Measurements from ENCODE around the gene CDK10.

DNA sequence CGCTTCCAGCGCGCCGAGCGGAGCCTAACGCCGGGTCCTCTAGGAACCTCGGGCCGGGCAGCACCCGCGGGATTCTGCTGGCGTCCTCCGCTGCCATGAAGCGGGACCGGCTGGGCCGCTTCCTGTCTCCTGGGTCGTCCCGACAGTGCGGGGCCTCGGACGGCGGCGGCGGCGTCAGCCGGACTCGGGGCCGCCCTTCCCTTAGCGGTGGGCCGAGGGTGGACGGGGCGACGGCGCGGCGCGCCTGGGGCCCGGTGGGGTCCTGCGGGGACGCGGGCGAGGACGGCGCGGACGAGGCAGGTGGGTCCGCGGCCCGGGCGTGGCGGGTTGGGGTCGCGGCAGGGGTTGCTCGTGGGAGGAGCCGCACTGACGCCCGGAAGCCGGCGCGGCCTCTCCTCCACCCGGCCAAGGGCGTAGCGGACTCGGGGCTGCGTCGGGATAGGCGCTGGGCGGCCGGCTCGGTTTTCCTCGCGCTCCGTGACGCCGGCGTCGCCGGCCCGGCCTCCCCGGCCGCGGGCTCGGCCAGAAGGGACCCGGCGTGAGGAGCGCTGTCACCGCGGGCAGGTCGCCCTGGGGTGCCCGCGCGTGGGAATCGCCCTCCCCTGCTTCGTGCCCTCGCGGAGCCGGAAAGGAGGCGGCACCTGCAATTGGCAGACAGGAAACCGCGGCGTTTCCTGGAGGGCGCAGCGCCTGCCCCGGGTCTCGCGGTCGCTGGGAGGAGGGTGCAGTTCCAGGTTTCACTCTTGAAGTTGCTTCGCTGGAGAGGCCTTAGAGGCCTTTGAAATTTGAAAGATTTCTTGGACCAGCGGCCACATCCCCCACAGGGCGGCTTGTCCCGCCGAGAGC lies 35.3 kb downstream of the CDK10 start:
- TF ChIP-seq, protein P1, sequence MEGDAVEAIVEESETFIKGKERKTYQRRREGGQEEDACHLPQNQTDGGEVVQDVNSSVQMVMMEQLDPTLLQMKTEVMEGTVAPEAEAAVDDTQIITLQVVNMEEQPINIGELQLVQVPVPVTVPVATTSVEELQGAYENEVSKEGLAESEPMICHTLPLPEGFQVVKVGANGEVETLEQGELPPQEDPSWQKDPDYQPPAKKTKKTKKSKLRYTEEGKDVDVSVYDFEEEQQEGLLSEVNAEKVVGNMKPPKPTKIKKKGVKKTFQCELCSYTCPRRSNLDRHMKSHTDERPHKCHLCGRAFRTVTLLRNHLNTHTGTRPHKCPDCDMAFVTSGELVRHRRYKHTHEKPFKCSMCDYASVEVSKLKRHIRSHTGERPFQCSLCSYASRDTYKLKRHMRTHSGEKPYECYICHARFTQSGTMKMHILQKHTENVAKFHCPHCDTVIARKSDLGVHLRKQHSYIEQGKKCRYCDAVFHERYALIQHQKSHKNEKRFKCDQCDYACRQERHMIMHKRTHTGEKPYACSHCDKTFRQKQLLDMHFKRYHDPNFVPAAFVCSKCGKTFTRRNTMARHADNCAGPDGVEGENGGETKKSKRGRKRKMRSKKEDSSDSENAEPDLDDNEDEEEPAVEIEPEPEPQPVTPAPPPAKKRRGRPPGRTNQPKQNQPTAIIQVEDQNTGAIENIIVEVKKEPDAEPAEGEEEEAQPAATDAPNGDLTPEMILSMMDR (IDR thresholded peaks at IDR 0.05): no peak
- TF ChIP-seq EP300 (IDR thresholded peaks at IDR 0.05) (no peak), POLR2A (IDR thresholded peaks at IDR 0.05) (peak in 1 of 2 donors; percentile 9)

Measured in tibial nerve (tissue), 4 donors.